GM19240 (cell line): ENCODE results near the gene ACSM5.

Experiments
- DNase-seq: peaks from one replicate; pipeline ENCODE4 v3.0.0; 2011; ENCODE audit warnings: low spot score; ENCODE audit not compliant: insufficient read length

The ACSM5 gene

GRCh38 chr16:20409398-20410120 is at the start of gene ACSM5:
Gene ACSM5 (plus strand): TSS chr16:20409534. CDS start chr16:20411485, 1,951 bp downstream.
- no peak for DNase-seq

- no peak for DNase-seq
Measured at GRCh38 chr16:20359997-20360396, 49.3 kb upstream of the ACSM5 start.

- no peak for DNase-seq
Measured at GRCh38 chr16:20363191-20363590, 46.1 kb upstream of the ACSM5 start.

GRCh38 chr16:20364051-20364450 is 45.3 kb upstream of the ACSM5 start:
- no peak for DNase-seq

- no peak for DNase-seq
Measured at GRCh38 chr16:20369452-20370054, 39.8 kb upstream of the ACSM5 start.

- DNase-seq, result no peak
Measured at GRCh38 chr16:20372701-20373100, 36.6 kb upstream of the ACSM5 start.

- DNase-seq, result no peak
Measured at GRCh38 chr16:20377181-20377580, 32.2 kb upstream of the ACSM5 start.

GRCh38 chr16:20380782-20381181 is 28.6 kb upstream of the ACSM5 start:
- DNase-seq, result no peak

- DNase-seq, result no peak
Measured at GRCh38 chr16:20382202-20382948, 27.0 kb upstream of the ACSM5 start.

GRCh38 chr16:20383106-20384029 is 26.0 kb upstream of the ACSM5 start:
- DNase-seq, result peak; percentile 45

GRCh38 chr16:20385844-20386832 is 23.2 kb upstream of the ACSM5 start:
- DNase-seq, result peak; percentile 30

- DNase-seq, result no peak
Measured at GRCh38 chr16:20387978-20388377, 21.4 kb upstream of the ACSM5 start.

- no peak for DNase-seq
Measured at GRCh38 chr16:20388854-20389253, 20.5 kb upstream of the ACSM5 start.

GRCh38 chr16:20391045-20391444 is 18.3 kb upstream of the ACSM5 start:
- DNase-seq, result no peak

GRCh38 chr16:20393801-20394577 is 15.3 kb upstream of the ACSM5 start:
- DNase-seq, result no peak

GRCh38 chr16:20395946-20396345 is 13.4 kb upstream of the ACSM5 start:
- DNase-seq, result no peak

- no peak for DNase-seq
Measured at GRCh38 chr16:20396846-20397467, 12.4 kb upstream of the ACSM5 start.

- DNase-seq, result no peak
Measured at GRCh38 chr16:20397468-20398074, 11.8 kb upstream of the ACSM5 start.
